OCI-LY1 (cell line): ENCODE results near the gene CDC45.

Source experiments
- H2AFZ ChIP-seq: fragments of 200-600 bp; sonication (generic), shearing (Covaris generic); 2 replicates; pipeline ENCODE4 v1.6.0; 2014; ENCODE audit warnings: antibody characterized with exemption, mild to moderate bottlenecking, low read length
- H3F3A ChIP-seq: fragments of 200-600 bp; sonication (generic), shearing (Covaris generic); 2 replicates; pipeline ENCODE4 v1.6.0; 2014; ENCODE audit warnings: mild to moderate bottlenecking, antibody characterized with exemption, low read length, moderate library complexity; ENCODE audit not compliant: insufficient read depth
- H3K27ac ChIP-seq: fragments of 200-600 bp; sonication (generic); 2 replicates; pipeline ENCODE4 v1.5.1; 2014; ENCODE audit warnings: low read length, mixed run types, mild to moderate bottlenecking, low read depth; ENCODE audit not compliant: poor library complexity, severe bottlenecking
- H3K27me3 ChIP-seq: fragments of 200-600 bp; sonication (generic); 2 replicates; pipeline ENCODE4 v1.6.0; 2014; ENCODE audit warnings: antibody characterized with exemption, mild to moderate bottlenecking, low read length, moderate library complexity; ENCODE audit not compliant: insufficient read depth
- H3K36me3 ChIP-seq: fragments of 200-600 bp; sonication (generic); 2 replicates; pipeline ENCODE4 v1.6.1; 2014; ENCODE audit warnings: mild to moderate bottlenecking, antibody characterized with exemption, low read length, moderate library complexity, mixed read lengths; ENCODE audit not compliant: insufficient read depth
- H3K4me1 ChIP-seq: fragments of 200-600 bp; sonication (generic); 2 replicates; pipeline ENCODE4 v1.5.1; 2014; ENCODE audit warnings: mild to moderate bottlenecking, low read length, moderate library complexity; ENCODE audit not compliant: insufficient read depth, severe bottlenecking
- H3K4me2 ChIP-seq: fragments of 200-600 bp; sonication (generic), shearing (Covaris generic); 2 replicates; pipeline ENCODE4 v1.6.1; 2014; ENCODE audit warnings: low read length
- H3K4me3 ChIP-seq: fragments of 200-600 bp; sonication (generic); 2 replicates; pipeline ENCODE4 v1.5.1; 2014; ENCODE audit warnings: low read length, low read depth, mild to moderate bottlenecking, mixed read lengths; ENCODE audit not compliant: poor library complexity, severe bottlenecking
- H3K79me2 ChIP-seq: fragments of 200-600 bp; shearing (Covaris generic); 2 replicates; pipeline ENCODE4 v1.6.1; 2016; ENCODE audit warnings: mixed run types, low read length, mixed read lengths; ENCODE audit not compliant: insufficient read depth
- H3K9ac ChIP-seq: fragments of 200-600 bp; sonication (generic), shearing (Covaris generic); 2 replicates; pipeline ENCODE4 v1.6.1; 2014; ENCODE audit warnings: mild to moderate bottlenecking, low read length, mixed read lengths
- H3K9me2 ChIP-seq: fragments of 200-600 bp; sonication (generic), shearing (Covaris generic); 2 replicates; pipeline ENCODE4 v1.6.1; 2014; ENCODE audit warnings: low read depth, mild to moderate bottlenecking, low read length, mixed read lengths
- H3K9me3 ChIP-seq: fragments of 200-600 bp; shearing (Covaris generic); 2 replicates; pipeline ENCODE4 v1.6.1; 2014; ENCODE audit warnings: low read length, mixed read lengths
- H4K20me1 ChIP-seq: fragments of 200-600 bp; sonication (generic), shearing (Covaris generic); 2 replicates; pipeline ENCODE4 v1.6.0; 2016; ENCODE audit warnings: mild to moderate bottlenecking, low read length; ENCODE audit not compliant: insufficient read depth
- EZH2 ChIP-seq: fragments of 200-600 bp; sonication (generic), shearing (Covaris generic); IDR thresholded peaks from 2 replicates; pipeline ENCODE4 v1.8.0; 2017; ENCODE audit warnings: borderline replicate concordance, mixed run types, mild to moderate bottlenecking, antibody characterized with exemption, low read length, moderate library complexity, mixed read lengths
- TF ChIP-seq, protein P1 (sequence below): fragments of 200-600 bp; sonication (generic), shearing (Covaris generic); IDR thresholded peaks from 2 replicates; pipeline ENCODE4 v1.5.1; 2017; ENCODE audit warnings: mild to moderate bottlenecking, antibody characterized with exemption, low read length, moderate library complexity, mixed read lengths

Gene CDC45

DNA sequence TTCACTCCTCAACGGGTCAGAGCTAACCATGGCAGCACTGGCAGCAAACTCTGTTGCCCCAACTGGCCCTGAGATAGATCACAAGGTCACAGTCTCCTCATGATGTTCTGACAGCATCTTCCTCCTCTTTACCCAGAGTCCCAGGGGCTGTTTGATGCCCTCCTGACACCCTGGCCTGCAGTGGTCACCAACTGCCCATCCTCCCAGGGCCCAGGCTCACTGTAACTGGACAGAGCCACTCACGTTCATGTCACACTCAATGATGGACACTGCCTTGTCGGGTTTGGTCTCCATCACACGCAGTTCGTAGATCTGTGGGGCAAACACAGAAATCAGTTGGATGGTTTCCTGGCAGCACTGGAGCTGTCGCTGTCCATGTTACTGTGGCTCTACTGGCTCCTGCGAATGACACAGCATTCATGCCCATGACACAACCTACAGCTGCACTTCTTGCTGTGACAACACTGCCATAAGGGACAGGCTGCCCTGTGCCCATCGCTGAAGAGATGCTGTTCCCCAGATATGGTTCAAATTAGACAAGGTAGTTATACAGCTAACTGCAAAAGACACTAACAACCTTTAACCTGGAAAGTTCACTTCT, 21.8 kb upstream of the CDC45 start:
- no peak overlapping the region for H3K4me3 ChIP-seq
- no peaks in the 10 kb centered on the region for H3K79me2 ChIP-seq
- H2AFZ ChIP-seq, result no peak overlapping the region
- H3K27me3 ChIP-seq, result no peaks in the 10 kb centered on the region
- no peaks in the 10 kb centered on the region for H4K20me1 ChIP-seq
- no peak for TF ChIP-seq EZH2
- TF ChIP-seq, protein P1, sequence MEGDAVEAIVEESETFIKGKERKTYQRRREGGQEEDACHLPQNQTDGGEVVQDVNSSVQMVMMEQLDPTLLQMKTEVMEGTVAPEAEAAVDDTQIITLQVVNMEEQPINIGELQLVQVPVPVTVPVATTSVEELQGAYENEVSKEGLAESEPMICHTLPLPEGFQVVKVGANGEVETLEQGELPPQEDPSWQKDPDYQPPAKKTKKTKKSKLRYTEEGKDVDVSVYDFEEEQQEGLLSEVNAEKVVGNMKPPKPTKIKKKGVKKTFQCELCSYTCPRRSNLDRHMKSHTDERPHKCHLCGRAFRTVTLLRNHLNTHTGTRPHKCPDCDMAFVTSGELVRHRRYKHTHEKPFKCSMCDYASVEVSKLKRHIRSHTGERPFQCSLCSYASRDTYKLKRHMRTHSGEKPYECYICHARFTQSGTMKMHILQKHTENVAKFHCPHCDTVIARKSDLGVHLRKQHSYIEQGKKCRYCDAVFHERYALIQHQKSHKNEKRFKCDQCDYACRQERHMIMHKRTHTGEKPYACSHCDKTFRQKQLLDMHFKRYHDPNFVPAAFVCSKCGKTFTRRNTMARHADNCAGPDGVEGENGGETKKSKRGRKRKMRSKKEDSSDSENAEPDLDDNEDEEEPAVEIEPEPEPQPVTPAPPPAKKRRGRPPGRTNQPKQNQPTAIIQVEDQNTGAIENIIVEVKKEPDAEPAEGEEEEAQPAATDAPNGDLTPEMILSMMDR, result no peak
- H3K4me1 ChIP-seq, result no peaks in the 10 kb centered on the region
- no peaks in the 10 kb centered on the region for H3F3A ChIP-seq
- no peak overlapping the region for H3K9ac ChIP-seq
- H3K27ac ChIP-seq, result no peak overlapping the region
- no peak overlapping the region for H3K4me2 ChIP-seq
- H3K9me2 ChIP-seq, result no peaks in the 10 kb centered on the region
- H3K36me3 ChIP-seq, result peaks cover 90% of the 10 kb centered on the region
- no peaks in the 10 kb centered on the region for H3K9me3 ChIP-seq

DNA sequence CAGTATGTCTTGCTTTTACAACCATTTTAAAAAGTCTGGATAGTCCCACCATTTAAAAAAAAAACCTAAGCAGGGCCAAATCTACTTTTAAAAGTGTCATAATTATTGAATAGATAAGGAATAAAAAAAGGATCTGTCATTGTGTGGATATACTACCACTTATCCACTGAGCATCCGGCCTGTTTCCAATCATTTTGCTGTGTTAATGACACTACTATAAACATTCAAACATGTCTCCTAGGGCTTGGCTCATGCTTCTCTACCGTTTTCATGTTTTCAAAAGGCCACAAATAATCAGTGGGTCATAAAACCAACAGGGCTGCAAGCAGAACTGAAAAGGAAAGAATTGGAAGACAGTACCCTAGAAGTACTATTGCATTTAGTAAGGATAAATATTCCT, 19.7 kb upstream of the CDC45 start:
- H3K4me1 ChIP-seq, result no peaks in the 10 kb centered on the region
- H3K9me3 ChIP-seq, result no peaks in the 10 kb centered on the region
- no peak overlapping the region for H3K4me3 ChIP-seq
- no peaks in the 10 kb centered on the region for H3K27me3 ChIP-seq
- no peaks in the 10 kb centered on the region for H3F3A ChIP-seq
- peaks cover 90% of the 10 kb centered on the region for H3K36me3 ChIP-seq
- TF ChIP-seq, protein P1, result no peak
- TF ChIP-seq EZH2, result no peak
- no peak overlapping the region for H3K27ac ChIP-seq
- H4K20me1 ChIP-seq, result no peaks in the 10 kb centered on the region
- no peak overlapping the region for H3K9ac ChIP-seq
- H3K4me2 ChIP-seq, result no peak overlapping the region
- H3K9me2 ChIP-seq, result no peaks in the 10 kb centered on the region
- H2AFZ ChIP-seq, result no peak overlapping the region
- H3K79me2 ChIP-seq, result no peaks in the 10 kb centered on the region

DNA sequence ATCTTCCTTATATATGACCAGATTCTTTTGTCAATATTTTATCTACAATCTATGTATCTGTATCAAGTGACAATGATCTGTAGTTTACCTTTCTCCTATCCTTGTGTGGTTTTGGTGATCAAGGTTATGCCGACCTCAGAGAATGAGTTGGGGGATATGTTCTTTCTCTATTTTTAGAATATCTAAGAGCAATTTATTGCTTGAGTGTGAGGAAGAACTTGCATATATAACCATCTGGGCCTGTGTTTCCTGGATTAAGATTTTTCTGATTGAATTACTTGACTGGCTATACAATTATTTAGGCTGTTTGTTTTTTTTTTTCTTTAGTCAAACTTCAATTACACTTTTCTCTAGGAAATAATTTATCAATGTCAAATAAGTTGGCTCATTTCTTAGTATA, 18.2 kb upstream of the CDC45 start:
- Histone ChIP-seq H3K27ac (no peak overlapping the region), H3K9me3 (no peaks in the 10 kb centered on the region), H4K20me1 (no peaks in the 10 kb centered on the region), H3K9ac (no peak overlapping the region), H3K27me3 (no peaks in the 10 kb centered on the region), H3K4me2 (no peak overlapping the region), H2AFZ (no peak overlapping the region), H3K4me1 (no peaks in the 10 kb centered on the region), H3K9me2 (no peaks in the 10 kb centered on the region), H3K79me2 (no peaks in the 10 kb centered on the region), H3F3A (no peaks in the 10 kb centered on the region), H3K36me3 (peaks cover 90% of the 10 kb centered on the region), H3K4me3 (no peak overlapping the region)
- TF ChIP-seq, protein P1, result no peak
- no peak for TF ChIP-seq EZH2
